Endodermal cell (in vitro differentiated cells): Measurements from ENCODE around the gene TACC2. TPM values are rescaled to one million over a fixed set of nuclear protein-coding genes. Genes with fewer than 3 reads are reported as not detected.
A peak's percentile ranks its signal among the peaks of the same experiment; 100 is the strongest.

Source experiments
- DNase-seq: peaks from one replicate; pipeline ENCODE4 v3.0.0-alpha.2; 2017
- H3K27ac ChIP-seq: 2 replicates; pipeline ENCODE4 v1.5.1; 2013; ENCODE audit warnings: mild to moderate bottlenecking, low read depth, low read length, moderate library complexity
- H3K27me3 ChIP-seq: 2 replicates; pipeline ENCODE4 v1.6.1; 2013; ENCODE audit warnings: mild to moderate bottlenecking, low read length, moderate library complexity; ENCODE audit not compliant: insufficient read depth, control insufficient read depth, poor library complexity, severe bottlenecking
- H3K36me3 ChIP-seq: 2 replicates; pipeline ENCODE4 v1.7.0; 2013; ENCODE audit warnings: mild to moderate bottlenecking, low read length, moderate library complexity; ENCODE audit not compliant: control insufficient read depth, insufficient read depth
- H3K4me1 ChIP-seq: one replicate; pipeline ENCODE4 v1.7.0; 2013; ENCODE audit warnings: low read length; ENCODE audit not compliant: control insufficient read depth, insufficient read depth
- H3K4me3 ChIP-seq: 2 replicates; pipeline ENCODE4 v1.5.1; 2013; ENCODE audit warnings: mild to moderate bottlenecking, low read length, moderate library complexity
- H3K9ac ChIP-seq: 2 replicates; pipeline ENCODE4 v1.6.1; 2013; ENCODE audit warnings: mild to moderate bottlenecking, low read length, moderate library complexity; ENCODE audit not compliant: poor library complexity, severe bottlenecking; ENCODE audit errors: extremely low read depth
- H3K9me3 ChIP-seq: 2 replicates; pipeline ENCODE4 v1.6.1; 2013; ENCODE audit warnings: mild to moderate bottlenecking, low read length, moderate library complexity; ENCODE audit not compliant: control insufficient read depth
- H3K27ac Mint-ChIP-seq: 2 replicates; pipeline ENCODE4 v1.8.0; 2020; ENCODE audit warnings: mixed read lengths
- H3K27me3 Mint-ChIP-seq: 2 replicates; pipeline ENCODE4 v1.8.0; 2021; ENCODE audit warnings: mild to moderate bottlenecking, mixed read lengths; ENCODE audit not compliant: insufficient read depth
- H3K36me3 Mint-ChIP-seq: 2 replicates; pipeline ENCODE4 v1.8.0; 2020; ENCODE audit warnings: low read depth, mixed read lengths
- H3K4me1 Mint-ChIP-seq: 2 replicates; pipeline ENCODE4 v1.8.0; 2020; ENCODE audit warnings: mixed read lengths
- H3K4me3 Mint-ChIP-seq: 2 replicates; pipeline ENCODE4 v1.8.0; 2020; ENCODE audit warnings: mild to moderate bottlenecking, moderate library complexity, mixed read lengths
- H3K9me3 Mint-ChIP-seq: 2 replicates; pipeline ENCODE4 v1.8.0; 2020; ENCODE audit warnings: mild to moderate bottlenecking, mixed read lengths
- WGBS, 2 experiments: methylation state at CpG; one replicate each; pipeline versions ENCODE4 v1.1.5 to v1.1.7; 2013; ENCODE audit warnings: missing lambda C conversion rate in 2 of 2, mixed read lengths in 1 of 2; ENCODE audit not compliant: insufficient coverage in 1 of 2, insufficient read length in 1 of 2; 5-methylcytosine and 5-hydroxymethylcytosine counted together
- total RNA-seq, 2 donors: library from RNA; stranded (reverse); fragmentation: NEBNext Ultra II Directional in 1 of 2; extraction: Animal tissue kit (Norgen Biotek cat#: 25700) in 1 of 2; gene quantifications; 2 replicates in 1 of 2; 3 replicates in 1 of 2; pipeline ENCODE4 v1.2.1, GENCODE V29; 2021
- TF ChIP-seq, protein P1 (sequence below): fragments of 200-600 bp; sonication (generic); conservative IDR thresholded peaks from 2 replicates; pipeline ENCODE4 v1.5.0; 2021; ENCODE audit warnings: antibody characterized with exemption, mild to moderate bottlenecking

TACC2 gene
- total RNA-seq, 2 donors from 2014 or later: 24.5 to 34.1 TPM

DNA sequence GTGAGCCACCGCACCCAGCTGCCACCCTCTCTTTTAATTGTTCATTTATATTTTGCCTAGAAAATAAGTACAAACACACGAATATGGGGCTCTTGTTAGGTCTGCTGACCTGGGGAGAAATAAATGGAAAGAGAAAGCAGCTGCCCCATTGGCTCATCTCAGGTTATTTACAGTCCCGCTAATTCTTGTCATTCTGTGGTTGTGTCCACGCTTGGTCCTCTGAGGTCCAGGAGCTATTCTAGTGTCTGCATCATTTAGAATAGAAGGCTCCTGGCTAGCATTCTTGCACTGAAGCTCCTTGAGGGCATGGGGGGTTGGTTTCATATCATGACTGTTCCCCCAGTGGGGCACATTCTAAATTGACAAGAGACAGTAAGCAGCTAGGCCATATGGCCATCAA is 128.5 kb downstream of the TACC2 start:
- no peak for DNase-seq
- WGBS, 2 experiments: 92% methylated on average over 2 to 4 of the region's 4 CpGs
- Histone ChIP-seq H3K36me3 (no peaks in the 10 kb centered on the region), H3K4me3 (no peak overlapping the region), H3K4me1 (peaks cover 3% of the 10 kb centered on the region), H3K9me3 (no peaks in the 10 kb centered on the region), H3K9ac (no peak overlapping the region), H3K27ac (no peak overlapping the region), H3K27me3 (no peaks in the 10 kb centered on the region)
- Mint-ChIP-seq H3K36me3 (no peaks in the 10 kb centered on the region), H3K27ac (no peak overlapping the region), H3K4me3 (no peak overlapping the region), H3K27me3 (no peaks in the 10 kb centered on the region), H3K9me3 (no peaks in the 10 kb centered on the region), H3K4me1 (peaks cover 26% of the 10 kb centered on the region)
- TF ChIP-seq, protein P1, sequence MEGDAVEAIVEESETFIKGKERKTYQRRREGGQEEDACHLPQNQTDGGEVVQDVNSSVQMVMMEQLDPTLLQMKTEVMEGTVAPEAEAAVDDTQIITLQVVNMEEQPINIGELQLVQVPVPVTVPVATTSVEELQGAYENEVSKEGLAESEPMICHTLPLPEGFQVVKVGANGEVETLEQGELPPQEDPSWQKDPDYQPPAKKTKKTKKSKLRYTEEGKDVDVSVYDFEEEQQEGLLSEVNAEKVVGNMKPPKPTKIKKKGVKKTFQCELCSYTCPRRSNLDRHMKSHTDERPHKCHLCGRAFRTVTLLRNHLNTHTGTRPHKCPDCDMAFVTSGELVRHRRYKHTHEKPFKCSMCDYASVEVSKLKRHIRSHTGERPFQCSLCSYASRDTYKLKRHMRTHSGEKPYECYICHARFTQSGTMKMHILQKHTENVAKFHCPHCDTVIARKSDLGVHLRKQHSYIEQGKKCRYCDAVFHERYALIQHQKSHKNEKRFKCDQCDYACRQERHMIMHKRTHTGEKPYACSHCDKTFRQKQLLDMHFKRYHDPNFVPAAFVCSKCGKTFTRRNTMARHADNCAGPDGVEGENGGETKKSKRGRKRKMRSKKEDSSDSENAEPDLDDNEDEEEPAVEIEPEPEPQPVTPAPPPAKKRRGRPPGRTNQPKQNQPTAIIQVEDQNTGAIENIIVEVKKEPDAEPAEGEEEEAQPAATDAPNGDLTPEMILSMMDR: no peak

DNA sequence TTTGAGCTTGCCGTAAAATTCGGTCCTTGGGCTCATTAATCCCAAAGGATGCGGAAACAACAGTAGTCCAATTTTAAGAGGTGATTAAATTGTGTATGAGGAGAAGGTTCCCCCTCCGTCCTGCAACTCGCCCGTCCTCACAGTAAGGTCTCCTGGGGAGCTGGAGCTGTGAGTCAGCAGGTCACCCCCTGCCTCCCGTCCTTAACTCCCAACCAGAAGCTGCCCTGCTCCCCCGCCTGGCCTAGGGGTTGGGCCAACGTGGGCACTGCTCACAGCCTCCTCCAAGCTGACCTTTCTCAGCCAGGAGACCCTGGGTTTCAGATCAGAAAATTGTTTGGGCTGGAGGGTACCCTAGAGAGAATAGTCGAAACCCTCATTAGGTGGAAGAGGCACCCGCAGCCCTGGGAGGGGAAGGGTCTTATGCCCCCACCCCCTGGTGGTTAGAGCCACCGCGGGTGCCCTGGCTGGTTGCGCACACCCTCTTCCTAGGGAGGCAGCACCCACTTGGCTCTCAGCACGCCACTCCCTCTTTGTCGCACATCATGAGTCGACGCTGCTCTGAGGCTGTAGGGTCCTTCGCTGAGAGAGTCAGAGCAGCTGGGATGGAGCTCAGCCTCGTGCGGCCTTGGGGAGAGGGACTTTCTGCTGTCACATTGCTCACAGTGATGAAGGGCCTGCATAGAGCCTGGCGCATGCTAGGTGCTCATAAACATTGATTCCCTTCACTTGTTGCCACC is 131.2 kb downstream of the TACC2 start:
- H3K27ac ChIP-seq: no peak overlapping the region
- DNase-seq: peak; percentile 70
- WGBS, 2 experiments: 81 to 88% methylated on average over 19 to 22 of the region's 22 CpGs

DNA sequence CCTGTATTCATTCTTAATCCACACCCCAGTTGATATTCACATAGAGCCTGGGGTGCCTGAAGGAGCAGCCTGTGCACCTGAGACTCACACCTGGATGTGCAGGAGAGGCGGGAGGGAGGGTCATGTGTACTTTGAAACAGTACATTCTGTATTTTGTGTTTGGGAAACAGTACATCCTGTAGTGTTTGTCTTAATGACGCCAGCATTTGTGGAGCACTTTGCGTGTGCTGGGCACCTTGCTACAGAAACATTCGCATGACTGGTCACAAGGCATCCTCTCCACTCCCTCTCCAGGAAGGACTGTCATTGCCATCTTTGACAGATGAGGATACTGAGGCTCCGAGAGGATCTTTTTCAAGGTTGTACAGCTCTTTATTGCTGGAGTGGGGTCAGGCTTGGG is 132.1 kb downstream of the TACC2 start:
- Histone ChIP-seq H3K4me3 (no peak overlapping the region), H3K9ac (no peak overlapping the region), H3K9me3 (no peaks in the 10 kb centered on the region), H3K27me3 (no peaks in the 10 kb centered on the region), H3K36me3 (no peaks in the 10 kb centered on the region), H3K27ac (no peak overlapping the region), H3K4me1 (peaks cover 2% of the 10 kb centered on the region)
- Mint-ChIP-seq H3K36me3 (no peaks in the 10 kb centered on the region), H3K27ac (no peak overlapping the region), H3K9me3 (no peaks in the 10 kb centered on the region), H3K27me3 (no peaks in the 10 kb centered on the region), H3K4me1 (peaks cover 13% of the 10 kb centered on the region), H3K4me3 (no peak overlapping the region)
- TF ChIP-seq, protein P1: no peak
- WGBS, 2 experiments: 85 to 88% methylated on average over 4 to 5 of the region's 5 CpGs
- DNase-seq: no peak

More for the DNA sequence above, 131.2 kb downstream of the TACC2 start:
- no peak overlapping the region for H3K4me3 Mint-ChIP-seq
- Histone ChIP-seq H3K9me3 (no peaks in the 10 kb centered on the region), H3K36me3 (no peaks in the 10 kb centered on the region), H3K9ac (no peak overlapping the region), H3K4me3 (no peak overlapping the region), H3K27me3 (no peaks in the 10 kb centered on the region), H3K4me1 (peaks cover 3% of the 10 kb centered on the region)
- H3K4me1 Mint-ChIP-seq: peaks cover 21% of the 10 kb centered on the region
- no peaks in the 10 kb centered on the region for H3K27me3 Mint-ChIP-seq
- no peaks in the 10 kb centered on the region for H3K36me3 Mint-ChIP-seq
- H3K9me3 Mint-ChIP-seq: no peaks in the 10 kb centered on the region
- TF ChIP-seq, protein P1: no peak
- no peak overlapping the region for H3K27ac Mint-ChIP-seq
